Measurements from ENCODE around the gene ABCG2. TPM values are rescaled to one million over a fixed set of nuclear protein-coding genes. Genes with fewer than 3 reads are reported as not detected.

ABCG2 gene
- total and polyA plus RNA-seq, 2 of the 4 experiments (the other 2 are of a cell fraction) = 0.50 to 1.1 TPM

- Histone ChIP-seq H3K18ac (ENCODE audit: low read depth, low read length) (no peak overlapping the region), H3K4me1 (ENCODE audit: control insufficient read depth, insufficient read depth, low read length) (no peaks in the 10 kb centered on the region), H3K4ac (ENCODE audit: low read depth, low read length) (no peak overlapping the region), H3K27me3 (ENCODE audit: control insufficient read depth, insufficient read depth, low read length) (no peaks in the 10 kb centered on the region), H3K9ac (ENCODE audit: low read depth, low read length) (no peak overlapping the region), H3K9me3 (ENCODE audit: control insufficient read depth, insufficient read depth, low read length) (no peaks in the 10 kb centered on the region), H4K5ac (ENCODE audit: low read depth, low read length) (no peak overlapping the region), H2BK120ac (ENCODE audit: low read depth, low read length) (no peak overlapping the region), H3K79me1 (ENCODE audit: low read depth in 1 of 2, low read length in 2 of 2) (no peaks in the 10 kb centered on the region), H3K9me1 (ENCODE audit: insufficient read depth, low read length) (no peaks in the 10 kb centered on the region), H4K8ac (ENCODE audit: low read depth in 2 of 2, low read length in 2 of 2) (no peak overlapping the region), H3K14ac (replicated peaks; ENCODE audit: low read depth, low read length) (no peak overlapping the region), H3K27ac (ENCODE audit: insufficient read depth, low read length) (no peak overlapping the region), H2AFZ (replicated peaks; ENCODE audit: low read length, poor library complexity) (no peak overlapping the region), H2AK9ac (replicated peaks; ENCODE audit: low read depth, low read length, poor library complexity) (no peak overlapping the region), H3K4me2 (ENCODE audit: low read depth, low read length) (no peak overlapping the region), H4K91ac (ENCODE audit: insufficient read depth, low read depth, low read length) (no peak overlapping the region), H3K4me3 (ENCODE audit: insufficient read depth, low read depth, low read length) (no peak overlapping the region), H2BK20ac (ENCODE audit: low read depth, low read length) (no peak overlapping the region), H3K36me3 (ENCODE audit: control insufficient read depth, insufficient read depth, low read length) (no peaks in the 10 kb centered on the region), H2AK5ac (ENCODE audit: low read depth, low read length) (no peak overlapping the region), H4K20me1 (ENCODE audit: insufficient read depth, low read length) (no peaks in the 10 kb centered on the region), H3K23ac (ENCODE audit: low read depth, low read length) (no peak overlapping the region), H2BK15ac (ENCODE audit: low read depth, low read length) (no peak overlapping the region), H3K56ac (ENCODE audit: extremely low read depth, insufficient read depth, low read length) (no peak overlapping the region), H2BK5ac (ENCODE audit: low read depth, low read length, poor library complexity, severe bottlenecking) (no peak overlapping the region)
- no TSS peak for BruUV-seq (replicated peaks)
- CTCF ChIA-PET = no interaction called here
- intact Hi-C loops (cut with micrococcal nuclease) (no loop called here), in situ Hi-C loops (cut with MboI; ENCODE audit: low sequenced_read_pairs) (no loop called here), dilution Hi-C loops (cut with HindIII; ENCODE audit: low sequenced_read_pairs, unreplicated experiment) (no loop called here)
- TF ChIP-seq NFE2L2 (IDR thresholded peaks at IDR 0.05; ENCODE audit: low read depth, low read length) (no peak), POLR2A (IDR thresholded peaks at IDR 0.05; ENCODE audit: low read depth, low read length) (no peak), RFX5 (IDR thresholded peaks at IDR 0.05; ENCODE audit: low read depth, low read length) (no peak), CEBPB (IDR thresholded peaks at IDR 0.05; ENCODE audit: low read depth, low read length) (no peak)
- POLR2A ChIA-PET (ENCODE audit: unreplicated experiment) = no interaction called here
- no peak for ATAC-seq (ENCODE audit: low read depth)
- no peak for DNase-seq
- no CpG with 5 or more reads among the region's 6 CpGs for WGBS, 2 experiments (ENCODE audit: extremely low coverage in 2 of 2, insufficient read length in 1 of 2)
Observed at GRCh38 chr4:88202443-88202842, 44.0 kb upstream of the ABCG2 start.

All from IMR-90 (cell line).